NCI-H128 (cell line): ENCODE data around the gene APOBEC3B.
"Not testable (repeated sequence)": the region's sequence is repeated elsewhere in the genome, so short reads cannot be mapped to it uniquely, and the experiment has no call there.

Source experiments
- DNase-seq: peaks from one replicate; lab custom pipeline; 2025; ENCODE audit not compliant: unreplicated experiment; lab: John Stamatoyannopoulos, UW

APOBEC3B gene

GRCh38 chr22:39026509-39027150 lies 44.5 kb downstream of the APOBEC3B start:
- DNase-seq = no peak

- no peak for DNase-seq
Measured at GRCh38 chr22:39027717-39028116, 45.6 kb downstream of the APOBEC3B start.

- DNase-seq = no peak
Measured at GRCh38 chr22:39028281-39028680, 46.1 kb downstream of the APOBEC3B start.

GRCh38 chr22:39029227-39029626 lies 47.1 kb downstream of the APOBEC3B start:
- no peak for DNase-seq

- DNase-seq = no peak
Measured at GRCh38 chr22:39030705-39031104, 48.6 kb downstream of the APOBEC3B start.

GRCh38 chr22:39031434-39032295 lies 49.5 kb downstream of the APOBEC3B start:
- not testable (repeated sequence) for DNase-seq

GRCh38 chr22:39037071-39037470 lies 54.9 kb downstream of the APOBEC3B start:
- not testable (repeated sequence) for DNase-seq

- DNase-seq = no peak
Measured at GRCh38 chr22:39039306-39040126, 57.4 kb downstream of the APOBEC3B start.

GRCh38 chr22:39040155-39040537 lies 58.0 kb downstream of the APOBEC3B start:
- not testable (repeated sequence) for DNase-seq

- not testable (repeated sequence) for DNase-seq
Measured at GRCh38 chr22:39040538-39041296, 58.6 kb downstream of the APOBEC3B start, which contains the start of gene APOBEC3F. Gene APOBEC3F (plus strand): TSS chr22:39040864. CDS start chr22:39040961, 97 bp downstream.

- no peak for DNase-seq
Measured at GRCh38 chr22:39041908-39042307, 59.8 kb downstream of the APOBEC3B start.
